Measurements from ENCODE around the gene VPS13D.

The VPS13D gene, protein sequence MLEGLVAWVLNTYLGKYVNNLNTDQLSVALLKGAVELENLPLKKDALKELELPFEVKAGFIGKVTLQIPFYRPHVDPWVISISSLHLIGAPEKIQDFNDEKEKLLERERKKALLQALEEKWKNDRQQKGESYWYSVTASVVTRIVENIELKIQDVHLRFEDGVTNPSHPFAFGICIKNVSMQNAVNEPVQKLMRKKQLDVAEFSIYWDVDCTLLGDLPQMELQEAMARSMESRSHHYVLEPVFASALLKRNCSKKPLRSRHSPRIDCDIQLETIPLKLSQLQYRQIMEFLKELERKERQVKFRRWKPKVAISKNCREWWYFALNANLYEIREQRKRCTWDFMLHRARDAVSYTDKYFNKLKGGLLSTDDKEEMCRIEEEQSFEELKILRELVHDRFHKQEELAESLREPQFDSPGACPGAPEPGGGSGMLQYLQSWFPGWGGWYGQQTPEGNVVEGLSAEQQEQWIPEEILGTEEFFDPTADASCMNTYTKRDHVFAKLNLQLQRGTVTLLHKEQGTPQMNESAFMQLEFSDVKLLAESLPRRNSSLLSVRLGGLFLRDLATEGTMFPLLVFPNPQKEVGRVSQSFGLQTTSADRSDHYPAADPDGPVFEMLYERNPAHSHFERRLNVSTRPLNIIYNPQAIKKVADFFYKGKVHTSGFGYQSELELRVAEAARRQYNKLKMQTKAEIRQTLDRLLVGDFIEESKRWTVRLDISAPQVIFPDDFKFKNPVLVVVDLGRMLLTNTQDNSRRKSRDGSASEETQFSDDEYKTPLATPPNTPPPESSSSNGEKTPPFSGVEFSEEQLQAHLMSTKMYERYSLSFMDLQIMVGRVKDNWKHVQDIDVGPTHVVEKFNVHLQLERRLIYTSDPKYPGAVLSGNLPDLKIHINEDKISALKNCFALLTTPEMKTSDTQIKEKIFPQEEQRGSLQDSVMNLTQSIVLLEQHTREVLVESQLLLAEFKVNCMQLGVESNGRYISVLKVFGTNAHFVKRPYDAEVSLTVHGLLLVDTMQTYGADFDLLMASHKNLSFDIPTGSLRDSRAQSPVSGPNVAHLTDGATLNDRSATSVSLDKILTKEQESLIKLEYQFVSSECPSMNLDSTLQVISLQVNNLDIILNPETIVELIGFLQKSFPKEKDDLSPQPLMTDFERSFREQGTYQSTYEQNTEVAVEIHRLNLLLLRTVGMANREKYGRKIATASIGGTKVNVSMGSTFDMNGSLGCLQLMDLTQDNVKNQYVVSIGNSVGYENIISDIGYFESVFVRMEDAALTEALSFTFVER (N-terminal part only)

DNA sequence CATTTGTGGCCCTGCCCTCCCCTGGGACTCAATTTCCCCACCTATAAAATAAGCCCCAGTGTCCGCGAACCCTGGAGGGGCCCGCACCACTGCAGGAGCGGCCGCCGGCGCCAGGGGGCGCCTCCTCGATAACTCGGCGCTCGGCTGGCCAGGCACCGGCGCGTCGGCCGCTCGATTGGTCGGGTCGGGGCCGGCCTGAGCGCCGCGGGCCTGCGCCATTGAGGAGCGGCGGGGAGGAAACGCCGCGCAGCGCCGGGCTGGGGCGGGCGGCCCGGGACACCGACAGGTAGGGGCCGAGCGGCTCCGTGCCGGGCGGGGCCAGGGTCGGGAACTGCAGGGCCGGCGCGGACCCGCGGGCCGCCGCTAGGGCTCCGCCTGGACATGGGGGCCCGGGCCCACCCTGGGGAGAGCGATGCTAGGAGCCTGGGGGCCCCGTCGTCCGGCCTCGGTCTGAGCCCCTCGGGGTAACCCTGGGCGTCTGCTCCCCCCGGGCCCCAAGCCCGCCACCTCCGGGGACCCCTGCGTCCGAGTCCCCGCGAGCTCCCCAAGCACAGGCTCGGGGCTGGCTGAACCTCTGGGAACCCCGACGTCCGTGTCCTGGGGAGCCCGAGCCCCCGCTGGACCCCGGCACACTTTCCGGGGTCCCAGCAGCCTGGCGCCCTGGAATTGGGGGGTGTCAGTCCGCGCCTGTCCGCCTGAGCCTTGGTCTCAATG is at the start of gene VPS13D:
Gene VPS13D, plus strand, starts transcription at position 196 of the 714 bp plus-strand sequence. CDS start 4,237 bp downstream, outside the sequence.
- peak; percentile 70 for DNase-seq (ENCODE audit: low spot score)

DNA sequence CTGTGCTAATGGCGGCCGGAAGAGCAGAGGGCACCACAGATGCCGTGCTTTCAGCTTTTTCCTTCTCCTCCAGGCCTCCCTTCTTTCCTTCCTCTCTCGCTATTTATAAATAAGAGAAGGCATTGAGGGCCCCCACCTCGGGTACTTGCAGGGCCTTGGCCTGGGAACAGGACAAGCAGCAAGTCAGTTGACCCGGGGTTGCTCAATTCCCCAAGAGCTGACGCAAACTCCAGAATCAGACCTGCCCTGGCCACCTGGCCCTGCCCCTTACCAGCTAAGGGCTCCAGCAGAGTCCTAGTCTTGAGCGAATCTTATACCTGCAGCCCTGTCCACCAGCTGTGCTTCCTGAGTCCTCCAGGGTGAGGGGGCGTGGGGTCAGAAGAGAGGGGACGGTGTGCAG is 49.5 kb upstream of the VPS13D start:
- DNase-seq (ENCODE audit: low spot score), result no peak

DNA sequence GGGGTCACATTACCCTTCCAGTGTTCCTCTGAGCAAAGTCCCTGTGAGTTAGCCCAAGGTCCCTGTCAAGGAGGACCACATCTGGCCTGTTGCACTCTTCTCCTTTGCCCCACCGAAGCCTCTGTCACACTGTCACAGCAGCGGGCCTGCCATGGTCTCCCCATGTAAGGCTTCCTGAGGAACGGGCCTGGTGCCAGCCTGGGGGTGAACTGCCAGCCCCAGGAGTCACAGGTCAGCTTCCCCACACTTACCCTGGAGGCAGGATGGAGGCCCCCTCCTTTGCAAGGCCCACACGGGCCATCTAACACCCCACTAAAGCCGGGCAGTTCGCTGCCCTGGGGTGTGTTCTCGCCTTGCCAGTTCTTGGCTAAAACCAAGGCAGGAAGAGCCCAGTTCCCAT is 48.9 kb upstream of the VPS13D start:
- DNase-seq (ENCODE audit: low spot score), result no peak

DNA sequence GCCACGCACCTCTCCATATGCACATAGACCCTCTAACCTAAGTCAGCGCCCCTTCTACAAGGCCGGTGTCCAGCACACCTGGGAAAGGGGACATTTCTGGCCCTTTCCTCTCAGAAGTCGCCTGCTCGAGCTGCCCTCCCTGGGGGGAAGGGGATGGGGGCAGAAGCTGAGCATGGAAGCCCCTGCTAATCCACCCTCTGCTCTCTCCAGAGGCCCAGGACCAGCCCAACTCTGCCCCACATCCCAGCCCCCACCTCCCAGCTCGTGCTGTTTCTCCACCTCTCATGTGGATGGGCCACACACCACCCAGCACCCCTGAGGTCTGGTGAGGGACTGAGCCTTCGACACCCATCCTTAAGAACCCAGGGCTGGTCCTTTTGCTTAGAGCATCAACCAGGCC is 48.3 kb upstream of the VPS13D start:
- DNase-seq (ENCODE audit: low spot score), result no peak

DNA sequence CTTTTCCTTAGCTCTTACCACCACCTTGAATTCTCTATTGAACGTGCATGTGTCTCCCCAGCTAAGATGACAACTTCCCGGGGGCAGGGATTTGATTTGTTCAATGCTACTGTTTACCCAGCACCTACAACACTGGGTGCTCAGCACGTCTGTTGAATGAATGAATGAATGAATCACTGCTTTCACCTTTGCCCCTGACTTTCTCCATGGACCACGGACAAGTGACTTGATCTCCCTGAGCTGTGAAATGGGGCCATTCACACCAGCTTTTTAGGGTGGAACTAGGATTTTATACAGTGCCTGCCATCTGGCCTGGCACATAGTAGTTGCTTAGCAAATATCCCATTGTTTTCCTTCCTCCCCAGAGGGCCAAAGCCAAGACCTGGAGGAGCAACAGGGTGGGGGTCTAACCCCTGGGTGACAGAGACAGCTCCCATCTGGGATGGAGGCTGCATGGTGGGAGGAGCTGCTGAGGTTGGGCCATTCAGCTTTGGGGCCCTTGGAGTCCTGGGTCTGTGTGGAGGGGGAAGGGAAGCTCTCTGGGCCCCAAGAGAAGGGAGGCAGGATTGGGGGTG is 47.3 kb upstream of the VPS13D start:
- DNase-seq (ENCODE audit: low spot score), result no peak

DNA sequence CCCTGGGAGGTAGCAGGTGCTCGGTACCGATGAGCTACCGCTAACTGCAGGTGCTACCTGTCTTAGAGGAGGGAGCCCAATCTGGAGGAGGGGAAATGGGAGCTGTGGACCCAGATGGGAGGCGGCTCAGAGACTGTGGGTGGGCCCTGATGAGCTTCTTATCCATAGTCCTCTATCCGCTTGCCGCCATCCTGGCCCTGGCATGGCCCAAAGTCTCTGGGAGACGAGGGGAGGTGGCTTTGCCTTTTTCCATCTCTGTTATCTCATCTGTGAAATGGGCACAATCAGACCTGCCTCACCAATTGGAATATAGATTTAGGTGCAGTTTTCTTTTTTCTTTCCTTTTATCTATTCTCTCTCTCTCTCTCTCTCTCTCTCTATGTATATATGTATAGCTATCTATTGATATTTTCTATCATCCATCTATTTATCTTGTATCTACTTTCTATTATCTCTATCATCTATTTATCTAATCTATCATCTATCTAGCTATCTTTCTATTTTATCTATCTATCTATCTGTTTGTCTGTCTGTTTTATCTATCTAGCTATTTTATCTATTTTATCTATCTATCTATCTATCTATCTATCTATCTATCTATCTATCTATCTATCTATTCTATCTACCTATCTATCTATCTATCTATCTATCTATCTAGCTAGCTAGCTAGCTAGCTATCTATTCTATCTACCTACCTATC is 46.6 kb upstream of the VPS13D start:
- DNase-seq (ENCODE audit: low spot score), result no peak

DNA sequence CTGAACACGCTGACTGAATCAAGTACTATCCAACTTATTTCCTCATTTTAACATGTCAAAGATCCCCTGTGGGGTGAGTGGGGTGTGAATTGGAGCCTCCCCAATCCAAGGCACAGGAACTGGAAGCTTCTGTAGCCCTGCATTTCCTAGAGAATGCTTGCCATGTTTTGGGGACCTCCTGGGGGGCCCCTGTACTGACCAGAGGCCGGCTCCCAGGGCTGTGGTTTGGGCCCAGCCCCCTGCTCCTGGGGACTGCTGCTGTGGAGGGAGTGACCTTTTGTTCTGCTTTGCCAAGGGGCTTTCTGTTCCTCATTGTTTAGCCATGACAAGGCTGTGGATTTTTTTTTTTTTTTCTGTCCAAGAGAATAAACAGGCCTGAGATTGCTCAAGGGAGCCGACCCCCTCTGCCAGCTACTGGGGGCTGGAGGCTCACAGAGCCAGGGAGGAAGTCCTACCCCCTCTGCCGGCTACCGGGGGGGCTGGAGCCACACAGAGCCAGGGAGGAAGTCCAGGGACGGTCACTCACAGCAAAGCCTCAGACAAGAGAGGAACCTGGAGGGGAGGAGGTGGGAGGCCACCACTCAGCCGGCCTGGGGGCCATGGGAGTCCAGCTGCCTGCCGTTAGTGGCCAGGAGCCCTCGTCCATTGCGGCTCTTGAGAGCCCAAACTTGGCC is 45.7 kb upstream of the VPS13D start:
- peak; percentile 7 for DNase-seq (ENCODE audit: low spot score)

DNA sequence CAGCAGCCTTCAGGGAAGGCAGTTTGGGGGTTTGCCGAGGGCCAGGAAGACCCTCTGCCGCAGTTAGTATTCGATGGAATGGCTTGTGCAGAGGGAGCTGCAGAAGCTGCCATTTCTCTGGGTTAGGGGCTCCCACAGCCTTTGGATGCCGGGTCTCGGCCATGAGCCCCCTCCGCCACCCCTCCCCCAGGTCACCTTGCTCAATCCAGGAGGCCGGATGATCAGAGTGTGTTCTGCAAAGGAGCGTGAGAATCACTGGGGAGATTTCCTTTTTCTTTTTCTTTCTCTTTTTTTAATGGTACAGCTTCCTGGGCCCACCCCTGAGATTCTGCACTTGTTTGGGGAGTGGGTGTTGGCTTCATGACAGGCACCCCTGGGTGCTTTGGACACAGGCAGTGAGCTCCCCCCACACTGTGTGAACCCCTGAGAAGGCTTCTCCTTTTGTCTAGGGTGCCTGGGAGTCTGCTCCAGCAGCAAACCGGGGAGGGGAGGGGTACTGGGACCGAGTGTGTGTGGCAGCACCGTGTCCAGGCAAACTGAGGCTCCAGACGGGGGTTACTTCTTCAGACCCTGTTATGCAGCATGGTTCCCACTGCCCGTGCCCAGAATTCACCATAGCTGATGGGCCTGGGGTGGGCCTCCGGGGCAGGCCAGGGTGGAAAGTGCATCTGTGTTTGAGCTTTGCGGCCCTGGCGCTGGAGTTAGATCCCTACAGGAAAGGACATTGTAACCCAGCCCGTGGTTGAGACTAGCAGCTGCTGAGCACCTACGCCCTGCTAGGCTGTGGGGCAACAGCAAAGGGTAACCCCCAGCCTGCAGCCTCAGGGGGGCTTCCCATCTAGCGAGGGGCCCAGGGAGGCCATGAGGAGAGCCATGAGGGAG is 44.6 kb upstream of the VPS13D start:
- DNase-seq (ENCODE audit: low spot score), result no peak

DNA sequence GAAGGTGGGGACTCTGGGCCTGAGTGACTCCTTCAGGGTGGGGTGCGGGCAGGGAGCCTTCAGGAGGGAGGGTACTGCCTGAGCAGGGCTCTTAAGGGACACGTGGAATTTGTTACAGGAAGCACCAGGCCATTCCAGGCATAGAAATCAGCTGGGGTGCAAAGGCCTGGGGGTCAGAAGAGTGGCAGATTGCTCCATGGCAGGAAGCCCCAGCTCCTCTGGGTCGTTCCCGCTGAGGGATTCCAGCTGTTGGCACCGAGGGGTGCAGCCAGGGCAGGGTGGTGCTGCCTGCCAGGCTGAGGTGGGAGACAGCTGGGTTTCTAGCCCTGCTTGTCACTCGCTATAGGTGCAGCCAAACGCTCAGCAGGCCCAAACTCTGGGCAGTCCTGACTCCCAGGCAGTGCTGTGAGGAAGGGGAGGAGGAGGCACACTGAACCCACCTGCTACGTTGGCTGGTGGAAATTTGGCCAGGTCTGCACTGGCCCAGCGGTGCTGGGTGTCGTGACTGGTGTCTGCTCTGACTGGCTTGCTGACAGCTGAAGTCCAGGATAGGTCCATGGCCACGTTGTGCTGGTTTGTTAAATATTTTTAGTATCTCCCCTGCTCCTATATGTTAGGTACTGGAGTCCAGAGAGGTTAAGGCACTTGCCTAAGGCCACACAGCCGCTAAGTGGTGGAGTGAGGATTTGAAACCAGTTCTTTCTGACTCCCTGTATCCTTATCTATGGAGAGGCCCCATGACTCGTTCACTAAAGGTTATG is 43.7 kb upstream of the VPS13D start:
- no peak for DNase-seq (ENCODE audit: low spot score)

DNA sequence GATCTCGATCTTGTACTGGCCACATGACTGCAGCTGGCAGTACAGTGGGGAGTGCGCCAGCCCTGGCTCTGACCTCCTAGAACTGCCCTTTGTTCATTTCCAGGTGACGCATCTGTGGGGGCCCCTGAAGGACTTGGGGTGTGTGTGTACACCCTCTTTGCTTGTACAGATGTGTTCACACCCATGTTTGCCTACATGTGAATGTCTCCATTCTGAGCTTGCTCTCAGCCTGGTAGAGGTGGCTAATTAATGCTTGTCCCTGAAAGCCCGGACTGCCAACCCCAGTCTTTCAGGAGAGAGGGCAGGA is 43.2 kb upstream of the VPS13D start:
- DNase-seq (ENCODE audit: low spot score), result no peak

DNA sequence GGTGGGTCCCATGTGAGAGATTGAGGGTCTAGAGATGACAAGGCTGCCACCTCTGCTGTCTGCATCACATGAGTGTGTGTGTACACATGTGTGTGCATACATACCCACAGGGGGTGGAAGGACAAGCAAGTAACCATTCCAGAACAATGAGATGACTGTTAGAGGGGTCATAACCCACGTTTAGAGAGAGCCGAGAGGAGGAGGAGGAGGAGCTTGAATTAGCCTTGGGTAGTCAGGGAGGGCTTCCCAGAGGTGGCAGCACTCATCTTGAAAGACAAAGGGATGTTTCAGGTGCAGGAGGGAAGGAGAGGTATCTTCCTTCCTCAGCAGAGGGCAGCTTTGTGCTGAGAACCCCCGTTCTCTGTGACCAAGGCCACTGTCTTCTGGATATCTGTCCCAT is 41.7 kb upstream of the VPS13D start:
- no peak for DNase-seq (ENCODE audit: low spot score)

DNA sequence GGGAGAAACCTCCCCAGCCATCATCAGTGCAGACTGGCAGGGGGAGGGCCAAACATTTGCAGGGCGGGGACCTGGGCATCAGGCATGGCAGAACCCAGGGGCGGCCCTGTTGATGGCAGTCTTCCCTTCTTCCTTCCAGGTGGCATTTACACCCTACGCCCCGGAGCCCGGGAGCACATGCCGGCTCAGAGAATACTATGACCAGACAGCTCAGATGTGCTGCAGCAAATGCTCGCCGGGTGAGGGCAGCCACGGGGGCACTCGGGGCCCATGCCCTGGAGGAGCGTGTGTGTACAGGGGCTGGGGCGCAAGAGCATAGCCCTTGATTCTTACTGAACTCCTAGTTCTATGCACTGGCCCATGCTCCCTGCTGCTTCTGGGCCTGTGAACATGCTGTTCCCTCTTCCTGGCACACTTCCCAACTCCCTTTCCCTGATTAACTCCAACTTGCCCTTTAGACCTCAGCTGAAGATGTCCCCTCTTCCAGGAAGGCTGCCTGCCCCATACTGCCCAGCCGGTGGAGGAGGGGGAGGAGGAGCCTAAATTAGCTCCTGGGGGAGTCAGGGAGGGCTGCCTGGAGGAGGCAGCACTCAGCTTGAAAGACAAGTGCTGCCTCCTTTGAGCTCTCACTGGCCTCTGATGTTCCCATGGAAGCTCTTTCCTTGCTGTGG is 41.0 kb upstream of the VPS13D start:
- no peak for DNase-seq (ENCODE audit: low spot score)

DNA sequence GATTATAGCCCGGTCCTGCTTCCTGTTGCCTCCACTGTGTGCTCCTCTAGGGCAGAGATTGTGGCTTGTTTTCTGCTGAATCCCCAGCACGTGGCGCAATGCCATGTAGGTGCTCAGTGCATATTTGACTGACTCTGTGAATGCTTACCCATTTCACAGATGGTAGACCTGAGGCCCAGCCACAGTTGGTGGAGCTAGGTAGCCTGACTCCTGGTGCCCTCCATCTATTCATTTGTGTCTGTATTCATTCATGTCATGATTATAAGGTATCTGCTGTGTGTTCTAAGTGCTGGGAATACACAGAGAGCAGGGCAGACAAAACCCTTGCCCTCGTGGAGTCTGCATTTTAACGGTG is 40.5 kb upstream of the VPS13D start:
- no peak for DNase-seq (ENCODE audit: low spot score)

DNA sequence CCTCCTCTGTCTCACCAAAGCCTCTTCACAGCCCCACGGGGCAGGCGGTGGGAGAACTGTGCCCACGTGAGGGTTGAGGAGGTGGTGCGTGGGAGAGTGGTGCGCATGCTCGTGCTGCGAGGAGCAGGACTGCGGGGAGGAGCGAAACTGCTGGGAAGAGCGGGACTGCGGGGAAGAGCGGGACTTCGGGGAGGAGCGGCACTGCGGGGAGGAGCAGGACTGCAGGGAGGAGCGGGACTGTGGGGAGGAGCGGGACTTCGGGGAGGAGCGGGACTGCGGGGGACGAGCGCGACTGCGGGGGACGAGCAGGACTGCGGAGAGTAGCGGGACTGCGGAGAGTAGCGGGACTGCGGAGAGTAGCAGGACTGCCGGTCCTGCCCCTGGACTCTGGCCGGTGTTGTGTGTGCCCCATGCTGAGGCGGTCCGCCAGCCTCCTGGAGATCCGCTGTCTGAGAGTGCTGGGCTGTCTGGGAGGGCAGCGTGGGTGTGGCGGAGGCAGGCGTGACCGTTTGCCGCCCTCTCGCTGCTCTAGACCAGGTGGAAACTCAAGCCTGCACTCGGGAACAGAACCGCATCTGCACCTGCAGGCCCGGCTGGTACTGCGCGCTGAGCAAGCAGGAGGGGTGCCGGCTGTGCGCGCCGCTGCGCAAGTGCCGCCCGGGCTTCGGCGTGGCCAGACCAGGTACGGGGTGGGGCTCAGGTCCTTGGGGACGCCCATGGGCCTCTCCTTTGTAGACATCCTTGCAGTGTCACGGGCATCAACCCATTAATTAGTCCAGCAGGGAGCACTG is 38.4 kb upstream of the VPS13D start:
- DNase-seq (ENCODE audit: low spot score), result no peak

DNA sequence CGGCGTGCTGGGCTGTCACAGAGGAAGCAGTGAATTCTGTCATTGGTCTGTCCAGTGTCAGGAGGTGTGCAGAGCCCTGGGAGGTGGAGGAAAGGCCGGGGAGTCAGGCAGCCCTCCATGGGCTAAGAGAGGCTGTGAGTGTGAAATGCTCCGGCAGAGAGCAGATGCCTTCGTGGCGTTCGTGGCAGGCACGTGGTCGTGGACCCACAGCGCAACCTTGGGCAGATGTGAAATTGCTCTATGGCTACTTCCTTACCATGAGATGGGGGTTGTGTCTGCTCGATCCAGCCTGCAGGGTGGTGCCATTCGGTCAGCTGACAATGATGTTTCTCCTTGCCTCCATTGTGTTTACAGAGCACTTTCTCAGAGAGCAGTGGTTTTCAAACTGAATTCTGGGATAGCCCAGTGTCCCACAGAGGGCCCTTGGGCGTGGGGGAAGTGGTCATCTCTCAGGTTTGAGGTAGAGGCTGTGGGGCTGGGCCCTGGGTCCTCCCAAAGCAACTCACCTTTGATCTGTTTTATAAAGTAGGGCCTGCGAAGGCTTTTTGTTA is 35.1 kb upstream of the VPS13D start:
- DNase-seq (ENCODE audit: low spot score), result no peak

DNA sequence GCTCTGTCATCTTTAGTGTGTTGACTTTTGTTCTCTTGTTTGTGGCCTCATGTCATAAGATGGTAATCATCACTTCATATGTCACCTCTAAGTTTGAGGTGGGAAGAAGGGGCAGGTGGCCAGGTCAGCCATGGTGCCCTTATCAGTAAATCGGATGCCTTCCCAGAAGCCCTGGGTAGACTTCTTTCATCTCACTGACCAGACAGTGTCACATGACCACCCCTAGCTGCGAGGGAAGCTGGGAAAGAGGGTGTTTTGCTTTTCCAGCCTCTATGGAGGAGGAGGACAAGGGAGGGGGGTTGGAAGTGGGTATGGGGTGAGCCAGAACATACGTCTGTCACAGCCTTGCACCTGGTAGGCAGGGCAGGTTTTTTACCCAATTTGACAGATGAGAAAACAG is 34.4 kb upstream of the VPS13D start:
- DNase-seq (ENCODE audit: low spot score), result no peak
